B cell (primary cell): ENCODE results near the gene LRRK2.

Experiments used
- CTCF ChIP-seq: fragments of 200-600 bp; IDR thresholded peaks from one replicate; pipeline ENCODE4 v1.8.0; 2022; ENCODE audit warnings: antibody characterized with exemption, mild to moderate bottlenecking
- EZH2 ChIP-seq: IDR thresholded peaks from 2 replicates; pipeline ENCODE4 v1.6.1; 2012; ENCODE audit warnings: borderline replicate concordance, low read depth, mild to moderate bottlenecking, moderate library complexity, low read length; ENCODE audit not compliant: insufficient read depth, poor library complexity, severe bottlenecking

DNA sequence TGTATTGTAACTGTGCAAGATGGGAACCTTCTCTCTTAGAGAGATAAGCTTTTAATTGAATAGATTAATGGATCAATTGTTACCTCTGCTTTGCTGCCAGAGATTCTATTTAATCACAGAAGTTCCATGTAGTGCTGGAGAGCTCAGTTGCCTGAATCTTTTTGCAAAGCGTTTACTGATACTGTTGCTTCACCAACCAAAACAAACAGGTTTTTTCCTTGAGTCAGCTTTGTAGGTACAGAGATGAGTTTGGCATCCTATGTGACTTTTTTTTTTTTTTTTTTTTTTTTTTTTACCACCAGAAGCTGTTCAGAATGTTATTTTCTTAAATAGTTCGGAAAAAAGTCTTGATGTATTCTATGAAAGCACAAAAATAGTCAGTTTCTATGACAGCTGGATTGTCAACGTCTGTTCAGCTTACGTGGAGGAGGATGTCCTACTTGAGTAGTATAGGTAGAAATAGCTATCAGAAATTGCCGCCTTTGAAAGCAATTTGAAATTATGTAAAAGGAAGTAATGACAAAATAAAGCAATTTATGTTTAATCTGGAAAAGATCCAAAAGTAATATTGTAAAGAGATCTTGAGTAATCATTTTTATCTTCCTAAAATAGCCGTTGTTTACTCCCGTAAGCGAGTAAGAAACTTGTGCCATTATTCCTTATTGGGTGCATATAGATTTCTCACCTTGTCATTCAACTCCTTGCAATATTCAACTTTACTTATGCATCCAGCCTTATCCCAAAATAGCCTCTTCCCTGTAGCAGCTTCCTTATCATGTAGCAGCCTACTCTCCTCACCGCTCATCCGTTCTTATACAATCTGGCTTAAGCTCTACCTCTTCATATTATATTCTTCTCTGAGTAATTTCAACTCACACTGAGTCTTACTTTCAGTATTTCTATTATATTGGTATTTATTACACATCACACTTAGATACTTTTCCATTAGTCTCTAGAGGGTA lies 5.2 kb downstream of the LRRK2 start:
- TF ChIP-seq CTCF: no peak
- TF ChIP-seq EZH2: no peak
